Left forelimb (tissue), 1 donor: ENCODE results near the gene RPS29.
"Not testable (repeated sequence)": the region's sequence is repeated elsewhere in the genome, so short reads cannot be mapped to it uniquely, and the experiment has no call there.

Experiments used
- DNase-seq: peaks from one replicate; pipeline ENCODE4 v3.0.0-alpha.2; 2018; ENCODE audit warnings: low spot score

Gene RPS29

DNA sequence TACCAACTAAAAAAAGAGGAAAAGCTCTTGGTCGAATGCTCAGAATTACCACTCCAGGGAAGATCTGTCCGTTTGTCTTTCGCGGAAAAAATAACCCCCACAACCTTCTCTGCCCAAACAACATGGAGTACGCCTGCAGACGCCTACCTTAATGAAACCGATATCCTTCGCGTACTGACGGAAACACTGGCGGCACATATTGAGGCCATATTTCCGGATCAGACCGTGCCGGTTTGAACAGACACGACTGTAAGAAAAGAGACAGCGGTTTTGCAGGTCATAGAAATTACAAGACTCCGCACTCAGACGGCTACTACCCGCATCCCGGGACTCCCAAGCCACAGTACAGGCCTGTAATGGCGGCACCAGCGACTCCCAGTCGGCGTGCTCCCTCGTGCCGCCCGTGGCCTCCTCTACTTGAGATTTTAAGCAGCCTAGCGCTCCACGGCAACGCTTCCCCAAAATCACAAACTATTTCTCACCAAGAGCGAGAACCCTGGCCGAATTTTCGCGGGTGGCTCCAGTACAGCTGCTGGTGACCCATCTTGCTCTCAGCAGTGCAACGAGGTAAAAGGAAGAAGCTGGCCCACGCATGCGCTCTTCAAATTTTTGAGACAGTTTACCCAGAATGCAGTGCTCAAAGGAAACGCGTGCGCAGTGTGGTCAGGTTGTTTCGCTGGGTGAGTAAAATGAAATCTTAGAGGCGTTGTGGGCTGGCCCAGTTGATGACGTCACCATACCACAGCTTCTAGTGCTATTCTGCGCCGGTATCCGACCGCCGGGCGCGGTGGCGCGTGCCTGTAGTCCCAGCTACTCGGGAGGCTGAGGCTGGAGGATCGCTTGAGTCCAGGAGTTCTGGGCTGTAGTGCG is at the start of gene RPS29:
RPS29 (minus strand) TSS at position 578 of the 870 bp plus-strand sequence; CDS start at position 544, 34 bp downstream.
- peak; percentile 99 for DNase-seq

DNA sequence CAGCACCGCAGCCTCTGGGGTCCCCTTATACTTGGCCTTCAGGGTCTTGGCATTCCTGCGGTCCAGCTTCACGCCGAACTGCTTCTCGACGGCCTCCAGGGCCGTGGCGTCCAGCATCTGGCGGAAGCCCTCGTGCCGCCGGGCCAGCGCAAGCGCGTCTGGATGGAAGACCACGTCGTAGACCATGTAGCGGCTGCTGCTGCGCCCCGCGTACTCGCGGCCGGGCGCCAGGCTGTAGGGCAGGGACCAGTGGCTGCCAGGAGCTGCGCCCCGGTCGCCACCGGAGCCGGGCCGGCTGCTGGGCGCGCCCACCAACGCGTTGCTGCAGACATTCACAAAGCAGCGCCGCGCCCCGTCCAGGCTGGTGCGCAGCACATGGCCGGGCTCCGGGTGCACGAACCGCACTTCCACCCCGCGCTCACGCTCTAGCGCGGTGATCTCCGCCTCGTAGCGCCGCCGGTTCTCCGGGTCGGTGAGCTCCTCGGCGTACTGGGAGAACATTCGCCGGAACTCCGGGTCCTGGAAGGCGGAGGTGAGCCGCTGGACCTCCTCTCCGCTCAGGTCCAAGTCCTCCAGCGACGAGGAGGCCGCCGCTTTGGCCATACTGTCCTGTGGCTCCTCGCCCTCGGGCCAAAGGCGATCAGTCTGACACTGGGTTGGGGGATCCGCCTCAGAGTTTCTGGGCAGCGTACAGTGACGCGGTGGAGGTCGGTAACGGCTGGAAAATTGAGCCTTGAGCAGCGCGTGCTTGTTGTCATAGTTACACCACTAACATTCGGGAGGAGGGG is 48.6 kb upstream of the RPS29 start, which contains the start of gene DNAAF2:
DNAAF2 (minus strand) TSS at position 698 of the 788 bp plus-strand sequence; CDS start at position 603, 95 bp downstream.
- peak; percentile 81 for DNase-seq

DNA sequence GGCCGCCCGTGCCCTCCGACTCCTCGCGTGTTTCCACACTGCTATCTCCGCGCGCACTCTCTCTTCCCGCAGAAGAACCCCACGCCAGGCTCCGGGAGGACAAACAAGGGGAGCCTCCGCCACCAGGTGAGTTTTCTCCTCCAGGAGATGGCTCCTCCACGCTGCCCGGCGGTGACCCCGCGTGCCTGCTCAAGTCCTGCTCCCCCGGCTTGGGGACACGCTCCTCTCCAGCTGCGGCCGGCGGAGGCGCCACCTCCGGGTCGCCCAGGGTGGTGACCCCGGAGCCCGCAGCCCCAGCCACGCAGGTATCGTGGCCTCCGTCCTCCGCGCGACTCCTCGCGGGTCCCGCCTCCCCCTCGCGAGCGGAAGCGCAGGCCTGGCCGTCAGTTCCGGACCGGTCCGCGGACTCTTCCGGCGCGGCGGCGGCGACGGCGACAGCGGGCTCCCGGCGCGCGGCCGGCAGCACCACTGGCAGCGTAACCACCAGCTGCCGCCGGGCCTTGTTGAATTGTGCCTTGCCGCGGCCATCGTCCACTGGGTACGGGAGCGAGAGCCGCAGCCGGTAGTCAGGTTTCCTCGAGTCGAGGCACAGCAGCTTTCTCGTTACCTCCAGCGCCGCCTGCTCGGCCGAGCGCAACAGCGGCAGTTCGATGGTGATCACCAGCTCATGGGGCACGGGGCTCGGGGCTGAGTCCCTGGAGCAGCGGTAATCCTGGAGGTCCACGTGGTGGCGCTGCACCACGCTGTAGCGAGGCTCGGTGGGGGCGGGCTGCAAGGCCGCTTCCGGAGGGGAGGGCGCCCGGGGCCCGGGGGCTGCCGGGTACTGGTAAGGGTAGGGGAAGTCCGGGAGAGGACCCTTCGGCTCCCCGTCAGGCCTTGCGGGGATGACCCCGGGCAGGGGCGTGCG is 47.7 kb upstream of the RPS29 start:
- peak; percentile 97 for DNase-seq

DNA sequence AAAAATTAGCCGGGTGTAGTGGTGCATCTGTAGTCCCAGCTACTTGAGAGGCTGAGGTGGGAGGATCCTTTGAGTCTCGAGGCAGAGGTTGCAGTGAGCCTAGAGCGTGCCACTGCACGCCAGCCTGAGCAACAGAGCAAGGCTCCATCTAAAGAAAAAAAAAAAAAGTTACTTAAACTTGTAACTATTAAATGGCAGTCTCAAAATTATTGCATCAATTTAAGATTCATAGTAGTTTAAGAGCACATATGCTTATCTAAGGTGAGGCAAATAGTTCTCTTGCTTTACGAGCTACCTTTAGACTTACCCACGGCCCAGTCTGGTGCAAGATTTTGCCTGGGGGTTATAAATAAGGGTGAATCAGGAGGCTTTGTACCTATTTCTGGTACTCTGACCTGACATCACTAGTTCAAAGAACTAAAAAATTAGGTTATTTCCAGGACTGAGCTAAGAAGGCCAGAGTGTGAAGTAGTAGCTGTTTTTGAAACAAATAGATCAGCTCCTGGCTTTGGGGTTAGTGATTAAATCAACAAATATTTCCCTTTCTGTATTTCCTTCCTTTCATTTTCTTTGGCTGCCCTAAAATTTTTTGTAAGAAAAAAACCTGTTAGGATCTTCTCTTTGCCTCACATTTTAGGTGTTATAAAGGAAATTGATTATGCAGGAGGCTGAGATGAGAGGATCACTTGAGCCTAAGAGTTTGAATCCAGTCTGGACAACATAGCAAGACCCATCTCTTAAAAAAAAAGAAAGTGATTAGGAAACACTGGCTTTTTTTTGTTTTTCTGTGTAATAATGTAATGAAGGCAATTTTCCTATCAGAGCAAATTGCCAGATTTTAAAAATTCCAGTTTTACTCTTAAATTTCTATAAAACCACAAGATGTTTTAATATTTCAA is 38.0 kb upstream of the RPS29 start:
- no peak for DNase-seq

DNA sequence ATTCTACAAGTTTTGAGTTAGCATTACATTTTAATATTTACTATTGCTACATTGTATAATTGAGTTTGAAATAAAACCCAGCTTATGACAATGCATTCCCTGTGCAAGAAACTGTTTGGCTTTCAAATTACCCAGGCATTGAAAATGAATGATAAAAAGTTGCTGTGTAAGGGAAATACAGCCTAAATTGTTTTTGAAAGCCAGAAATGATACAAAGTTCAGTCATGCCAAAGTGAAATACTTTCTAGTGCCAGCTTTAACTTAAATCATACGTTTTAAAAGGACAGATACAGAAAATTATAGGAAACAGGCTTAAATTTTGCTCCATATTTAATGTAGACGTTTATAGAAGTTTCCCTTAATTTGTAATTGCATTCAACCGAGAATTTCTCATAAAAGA is 37.2 kb upstream of the RPS29 start:
- no peak for DNase-seq

DNA sequence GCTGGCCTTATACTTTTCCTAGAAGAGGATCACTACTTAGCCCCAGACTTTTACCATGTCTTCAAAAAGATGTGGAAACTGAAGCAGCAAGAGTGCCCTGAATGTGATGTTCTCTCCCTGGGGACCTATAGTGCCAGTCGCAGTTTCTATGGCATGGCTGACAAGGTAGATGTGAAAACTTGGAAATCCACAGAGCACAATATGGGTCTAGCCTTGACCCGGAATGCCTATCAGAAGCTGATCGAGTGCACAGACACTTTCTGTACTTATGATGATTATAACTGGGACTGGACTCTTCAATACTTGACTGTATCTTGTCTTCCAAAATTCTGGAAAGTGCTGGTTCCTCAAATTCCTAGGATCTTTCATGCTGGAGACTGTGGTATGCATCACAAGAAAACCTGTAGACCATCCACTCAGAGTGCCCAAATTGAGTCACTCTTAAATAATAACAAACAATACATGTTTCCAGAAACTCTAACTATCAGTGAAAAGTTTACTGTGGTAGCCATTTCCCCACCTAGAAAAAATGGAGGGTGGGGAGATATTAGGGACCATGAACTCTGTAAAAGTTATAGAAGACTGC is 35.9 kb upstream of the RPS29 start:
- DNase-seq, result no peak

DNA sequence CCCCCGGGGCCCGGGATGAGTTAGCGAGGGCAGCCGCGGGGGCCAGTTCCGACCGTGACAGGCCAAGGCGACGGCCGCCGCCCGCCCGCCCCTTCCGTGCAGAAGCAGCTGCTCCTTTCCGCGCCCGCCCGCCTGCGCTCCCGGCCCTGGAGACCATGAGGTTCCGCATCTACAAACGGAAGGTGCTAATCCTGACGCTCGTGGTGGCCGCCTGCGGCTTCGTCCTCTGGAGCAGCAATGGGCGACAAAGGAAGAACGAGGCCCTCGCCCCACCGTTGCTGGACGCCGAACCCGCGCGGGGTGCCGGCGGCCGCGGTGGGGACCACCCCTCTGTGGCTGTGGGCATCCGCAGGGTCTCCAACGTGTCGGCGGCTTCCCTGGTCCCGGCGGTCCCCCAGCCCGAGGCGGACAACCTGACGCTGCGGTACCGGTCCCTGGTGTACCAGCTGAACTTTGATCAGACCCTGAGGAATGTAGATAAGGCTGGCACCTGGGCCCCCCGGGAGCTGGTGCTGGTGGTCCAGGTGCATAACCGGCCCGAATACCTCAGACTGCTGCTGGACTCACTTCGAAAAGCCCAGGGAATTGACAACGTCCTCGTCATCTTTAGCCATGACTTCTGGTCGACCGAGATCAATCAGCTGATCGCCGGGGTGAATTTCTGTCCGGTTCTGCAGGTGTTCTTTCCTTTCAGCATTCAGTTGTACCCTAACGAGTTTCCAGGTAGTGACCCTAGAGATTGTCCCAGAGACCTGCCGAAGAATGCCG is 35.1 kb upstream of the RPS29 start:
- peak; percentile 84 for DNase-seq

DNA sequence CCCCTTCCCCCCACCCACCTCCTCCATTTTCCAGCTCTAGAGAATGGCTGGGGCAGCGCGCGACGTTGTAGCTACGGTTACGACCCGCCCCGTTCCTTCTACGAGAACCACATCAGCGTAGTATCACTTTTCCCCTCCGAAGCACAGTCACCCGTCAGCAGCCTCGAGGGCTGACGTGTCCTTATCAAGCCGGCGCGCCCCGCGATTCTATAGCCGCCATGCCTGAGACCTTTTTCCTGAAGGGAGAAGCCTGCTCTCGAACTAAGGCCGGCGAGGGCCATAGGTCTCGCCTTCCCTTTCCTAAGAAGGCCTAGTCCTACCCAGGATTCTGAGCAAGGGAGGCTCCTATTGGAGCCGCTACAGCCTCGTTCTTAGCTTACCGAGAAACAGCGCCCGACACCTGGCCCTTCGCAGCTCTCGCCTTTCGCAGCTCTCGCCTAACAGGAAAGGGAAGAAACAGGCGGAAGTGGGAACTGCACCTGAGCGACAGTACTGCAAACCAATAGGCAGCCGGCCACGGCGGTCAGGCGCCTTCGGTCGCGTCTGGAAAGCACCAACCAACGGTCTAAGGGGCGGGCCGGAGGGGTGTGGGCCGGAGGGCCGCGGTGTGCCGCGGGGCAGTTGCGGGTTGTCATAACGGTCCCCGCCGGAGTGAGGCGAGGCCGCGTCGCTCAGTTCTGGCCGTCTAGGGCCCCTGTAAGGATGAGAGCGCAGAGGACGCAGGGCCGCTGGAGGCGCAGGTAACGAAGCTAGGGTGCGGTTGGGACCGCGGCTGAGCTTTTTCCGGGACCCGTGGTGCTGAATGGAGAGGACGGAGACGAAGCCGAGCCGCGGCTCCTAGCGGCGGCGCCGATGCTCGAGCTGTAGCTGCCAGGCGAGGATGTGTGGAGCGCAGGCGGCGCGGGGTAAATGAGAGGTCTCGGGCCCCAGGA is 34.3 kb upstream of the RPS29 start, which contains the start of the genes MGAT2 and RPL36AL:
MGAT2 (plus strand) TSS at position 618 of the 932 bp plus-strand sequence. CDS start 470 bp downstream, outside the sequence.
RPL36AL (minus strand) TSS at position 445 of the 932 bp plus-strand sequence. CDS start 1,522 bp downstream, outside the sequence.
- DNase-seq, result peak; percentile 98

DNA sequence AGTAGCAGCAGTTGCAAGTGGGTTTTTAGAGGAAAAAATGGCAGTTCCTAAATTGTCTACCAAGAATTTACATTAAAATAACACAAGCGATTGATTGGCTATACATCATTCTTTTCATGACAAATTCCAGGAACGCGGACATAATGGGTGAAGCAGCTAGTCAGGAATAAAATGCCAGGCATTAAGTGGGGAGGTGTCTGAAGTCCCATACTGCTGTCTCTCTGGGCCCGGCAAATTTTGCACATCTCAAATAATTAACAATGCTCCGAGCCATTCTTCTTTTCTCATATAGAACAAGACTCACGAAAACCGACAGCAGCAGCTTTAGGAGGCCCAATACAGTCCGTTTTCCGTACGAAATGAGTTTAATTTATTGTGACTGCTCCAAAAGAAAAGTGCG is 33.5 kb upstream of the RPS29 start:
- DNase-seq, result no peak

DNA sequence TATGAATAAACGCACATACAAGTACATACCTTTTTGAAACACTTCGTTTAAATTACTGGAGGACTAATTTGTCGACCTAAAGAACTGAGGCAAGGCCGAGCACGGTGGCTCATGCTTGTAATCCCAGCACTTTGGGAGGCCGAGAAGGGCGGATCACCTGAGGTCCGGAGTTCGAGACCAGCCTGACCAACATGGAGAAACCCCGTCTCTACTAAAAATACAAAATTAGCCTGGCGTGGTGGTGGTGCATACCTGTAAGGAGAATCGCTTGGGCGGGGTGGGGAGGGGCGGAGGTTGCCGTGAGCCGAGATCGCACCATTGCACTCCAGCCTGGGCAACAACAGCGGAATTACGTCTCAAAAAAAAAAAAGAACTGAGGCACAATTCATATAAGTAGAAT is 33.1 kb upstream of the RPS29 start:
- DNase-seq, result not testable (repeated sequence)

DNA sequence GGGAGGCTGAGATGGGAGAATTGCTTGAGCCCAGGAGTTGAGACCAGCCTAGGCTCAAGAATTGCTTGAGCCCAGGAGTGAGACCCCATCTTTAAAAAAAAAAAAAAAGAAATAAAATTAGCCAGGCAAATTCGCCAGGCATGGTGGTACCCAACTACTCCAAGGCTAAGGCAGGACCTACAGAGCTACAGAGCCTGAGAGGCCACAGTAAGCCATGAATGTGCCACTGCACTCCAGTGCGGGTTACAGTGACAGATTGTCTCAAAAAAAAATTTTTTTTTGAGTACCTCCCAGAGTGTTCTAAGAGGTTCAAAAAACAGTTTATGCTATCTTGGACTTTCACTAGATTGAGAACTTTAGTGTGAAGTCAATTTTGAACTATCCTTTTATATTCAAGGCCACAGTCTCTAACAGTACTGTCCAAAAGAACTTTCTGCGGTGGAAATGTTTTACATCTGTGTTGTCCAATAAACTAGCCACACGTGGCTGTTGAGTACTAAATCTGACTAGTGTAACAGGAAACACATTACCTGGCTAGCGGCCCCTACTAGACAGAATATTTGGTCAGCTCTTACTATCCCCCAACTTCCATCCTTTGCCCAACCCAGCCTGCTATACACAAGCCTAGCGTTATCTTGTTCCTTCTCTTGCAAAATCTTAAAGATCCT is 31.8 kb upstream of the RPS29 start:
- no peak for DNase-seq

DNA sequence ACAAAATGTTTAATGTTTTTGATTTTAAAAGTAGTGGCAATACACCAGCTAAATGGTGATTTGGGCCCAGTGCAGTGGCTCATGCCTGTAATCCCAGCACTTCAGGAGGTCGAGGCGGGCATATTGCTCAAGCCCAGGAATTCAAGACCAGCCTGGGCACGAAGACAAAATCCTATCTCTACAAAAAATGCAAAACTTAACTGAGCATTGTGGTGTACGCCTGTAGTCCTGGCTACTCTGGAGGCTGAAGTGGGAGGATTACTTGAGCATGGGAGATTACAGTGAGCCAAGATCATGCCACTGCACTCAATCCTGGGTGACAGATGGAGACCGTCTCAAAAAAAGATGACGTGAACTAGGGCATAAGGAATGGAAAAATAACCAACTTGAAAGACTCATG is 29.6 kb upstream of the RPS29 start:
- DNase-seq, result no peak

DNA sequence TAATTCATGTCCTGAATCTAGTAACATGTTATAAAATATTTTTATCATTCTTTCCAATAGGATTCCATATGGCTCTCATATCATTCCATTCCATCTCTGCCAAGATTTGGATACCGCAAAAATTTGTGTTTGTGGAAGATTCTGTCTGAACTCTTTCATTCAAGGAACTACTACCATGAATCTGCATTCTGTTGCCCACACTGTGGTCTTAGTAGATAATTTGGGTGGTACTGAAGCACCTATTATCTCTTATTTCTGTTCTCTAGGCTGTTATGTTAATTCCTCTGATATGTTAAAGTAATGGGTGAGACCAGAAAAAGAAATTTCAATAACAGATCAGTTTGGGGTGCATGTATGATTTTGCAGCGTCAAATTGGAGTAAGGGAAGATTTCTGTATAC is 28.0 kb upstream of the RPS29 start:
- DNase-seq, result no peak

DNA sequence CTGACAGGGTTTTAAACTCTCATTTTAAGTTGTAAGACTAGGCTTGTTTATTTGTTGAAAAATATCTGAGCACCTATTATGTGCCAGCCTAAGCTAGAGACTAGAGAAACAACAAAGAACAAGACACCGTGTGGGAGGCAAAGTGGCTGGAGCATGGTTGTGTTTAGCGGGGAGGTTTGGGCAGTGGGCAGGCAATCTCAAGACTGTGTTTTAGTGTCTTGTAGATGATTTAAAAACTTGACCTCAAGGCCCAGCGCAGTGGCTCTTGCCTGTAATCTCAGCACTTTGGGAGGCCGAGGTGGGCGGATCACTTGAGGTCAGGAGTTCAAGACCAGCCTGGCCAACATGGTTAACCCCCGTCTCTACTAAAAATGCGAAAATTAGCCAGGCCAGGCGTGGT is 26.5 kb upstream of the RPS29 start:
- DNase-seq, result no peak

DNA sequence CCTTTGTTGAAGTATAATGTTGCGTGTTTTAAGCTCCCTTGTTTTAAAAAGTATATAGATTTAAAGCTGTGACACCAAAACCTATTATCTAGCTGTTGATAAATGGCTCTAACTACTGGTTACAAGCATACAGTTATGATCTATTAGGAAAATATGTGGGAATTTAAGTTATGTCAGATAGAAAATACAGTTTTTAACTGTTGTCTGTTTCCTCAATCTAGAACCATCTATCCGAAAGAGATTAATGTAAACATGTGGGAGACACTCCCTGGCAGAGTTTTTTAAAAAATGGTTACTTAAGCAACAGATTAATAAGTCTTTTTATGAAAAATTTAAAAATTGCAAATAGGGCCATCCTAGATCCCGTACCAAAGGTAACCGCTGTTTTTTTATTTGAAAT is 26.1 kb upstream of the RPS29 start:
- no peak for DNase-seq

DNA sequence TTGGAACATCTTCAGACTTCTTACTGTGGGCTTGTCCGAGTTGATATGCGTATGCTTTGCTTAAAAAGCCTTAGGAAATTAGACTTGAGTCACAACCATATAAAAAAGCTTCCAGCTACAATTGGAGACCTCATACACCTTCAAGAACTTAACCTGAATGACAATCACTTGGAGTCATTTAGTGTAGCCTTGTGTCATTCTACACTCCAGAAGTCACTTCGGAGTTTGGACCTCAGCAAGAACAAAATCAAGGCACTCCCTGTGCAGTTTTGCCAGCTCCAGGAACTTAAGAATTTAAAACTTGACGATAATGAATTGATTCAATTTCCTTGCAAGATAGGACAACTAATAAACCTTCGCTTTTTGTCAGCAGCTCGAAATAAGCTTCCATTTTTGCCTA is 21.4 kb upstream of the RPS29 start:
- no peak for DNase-seq

DNA sequence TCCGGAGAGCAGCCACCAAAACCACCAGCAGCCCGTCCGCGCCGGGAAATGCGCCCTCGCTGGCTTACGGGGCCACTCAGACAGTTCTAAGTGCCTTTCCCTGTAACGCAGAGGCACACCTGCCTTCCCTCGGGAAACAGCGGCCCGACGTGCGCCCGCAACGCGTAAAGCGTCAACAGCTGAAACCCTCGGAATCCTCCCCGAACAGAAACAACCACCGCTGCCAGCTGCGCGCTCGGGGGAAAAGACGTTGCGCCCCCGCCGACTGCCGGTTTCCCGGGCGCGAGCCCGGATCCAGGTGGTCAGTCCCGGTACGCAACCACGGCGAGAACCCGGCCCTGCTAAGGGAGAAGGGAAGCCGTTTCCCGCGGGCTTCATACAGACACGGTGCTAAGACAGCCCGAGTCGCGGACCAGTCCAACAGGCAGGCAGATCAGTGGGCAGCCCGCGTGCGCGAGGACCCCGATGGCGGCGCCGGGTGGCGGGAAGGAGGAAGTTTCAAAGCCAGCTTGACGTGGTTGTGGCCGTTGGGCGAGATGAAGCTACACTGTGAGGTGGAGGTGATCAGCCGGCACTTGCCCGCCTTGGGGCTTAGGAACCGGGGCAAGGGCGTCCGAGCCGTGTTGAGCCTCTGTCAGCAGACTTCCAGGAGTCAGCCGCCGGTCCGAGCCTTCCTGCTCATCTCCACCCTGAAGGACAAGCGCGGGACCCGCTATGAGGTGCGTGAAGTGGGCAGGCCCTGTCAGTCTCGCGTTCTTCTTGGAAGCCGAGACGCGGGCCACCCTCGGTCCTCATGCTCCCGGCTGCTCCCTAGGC is 12.5 kb upstream of the RPS29 start, which contains the start of gene LRR1:
LRR1 (plus strand) TSS at position 456 of the 816 bp plus-strand sequence; CDS start at position 537, 81 bp downstream.
- DNase-seq, result peak; percentile 97
